Measurements from ENCODE around the gene BEST3. TPM values are rescaled to one million over a fixed set of nuclear protein-coding genes. Genes with fewer than 3 reads are reported as not detected.

The BEST3 gene
- polyA plus RNA-seq, 4 donors: 0.19 to 0.60 TPM; not detected in 2

- 95 to 99% (median 97%) methylated on average over 3 of the region's 3 CpGs for WGBS, 3 donors
- no peak overlapping the region for H3K4me3 ChIP-seq (ENCODE audit: low read depth in 1 of 3, low read length in 3 of 3)
- no peak overlapping the region for H3K27ac ChIP-seq (ENCODE audit: low read depth in 1 of 3, low read length in 2 of 3)
- DNase-seq: no peak
- no peaks in the 10 kb centered on the region for H3K4me1 ChIP-seq (ENCODE audit: control insufficient read depth in 3 of 3, insufficient read depth in 2 of 3, low read depth in 1 of 3, low read length in 2 of 3)
- H3K9me3 ChIP-seq (ENCODE audit: control insufficient read depth in 2 of 2, insufficient read depth in 1 of 2, low read depth in 1 of 2, low read length in 1 of 2): no peaks in the 10 kb centered on the region
- no peaks in the 10 kb centered on the region for H3K27me3 ChIP-seq (ENCODE audit: control insufficient read depth in 3 of 3, insufficient read depth in 3 of 3, low read length in 3 of 3)
- no peaks in the 10 kb centered on the region for H3K36me3 ChIP-seq (ENCODE audit: control insufficient read depth in 3 of 3, insufficient read depth in 2 of 3, low read depth in 1 of 3, low read length in 3 of 3)
- no peak for FAIRE-seq
Observed at GRCh38 chr12:69651922-69652321, 47.2 kb downstream of the BEST3 start.

GRCh38 chr12:69649529-69649928 lies 49.6 kb downstream of the BEST3 start:
- Histone ChIP-seq H3K9me3 (ENCODE audit: control insufficient read depth in 2 of 2, insufficient read depth in 1 of 2, low read depth in 1 of 2, low read length in 1 of 2) (no peaks in the 10 kb centered on the region), H3K4me3 (ENCODE audit: low read depth in 1 of 3, low read length in 3 of 3) (no peak overlapping the region), H3K36me3 (ENCODE audit: control insufficient read depth in 3 of 3, insufficient read depth in 2 of 3, low read depth in 1 of 3, low read length in 3 of 3) (no peaks in the 10 kb centered on the region), H3K27me3 (ENCODE audit: control insufficient read depth in 3 of 3, insufficient read depth in 3 of 3, low read length in 3 of 3) (no peaks in the 10 kb centered on the region), H3K4me1 (ENCODE audit: control insufficient read depth in 3 of 3, insufficient read depth in 2 of 3, low read depth in 1 of 3, low read length in 2 of 3) (no peaks in the 10 kb centered on the region), H3K27ac (ENCODE audit: low read depth in 1 of 3, low read length in 2 of 3) (no peak overlapping the region)
- 53 to 78% (median 67%) methylated on average over 4 of the region's 4 CpGs for WGBS, 3 donors
- no peak for DNase-seq
- FAIRE-seq: no peak

- DNase-seq (no peak), FAIRE-seq (no peak)
- 74 to 88% (median 84%) methylated on average over 3 of the region's 3 CpGs for WGBS, 3 donors
- no peaks in the 10 kb centered on the region for H3K27me3 ChIP-seq (ENCODE audit: control insufficient read depth in 3 of 3, insufficient read depth in 3 of 3, low read length in 3 of 3)
- no peaks in the 10 kb centered on the region for H3K36me3 ChIP-seq (ENCODE audit: control insufficient read depth in 3 of 3, insufficient read depth in 2 of 3, low read depth in 1 of 3, low read length in 3 of 3)
- H3K9me3 ChIP-seq (ENCODE audit: control insufficient read depth in 2 of 2, insufficient read depth in 1 of 2, low read depth in 1 of 2, low read length in 1 of 2): no peaks in the 10 kb centered on the region
- H3K4me1 ChIP-seq (ENCODE audit: control insufficient read depth in 3 of 3, insufficient read depth in 2 of 3, low read depth in 1 of 3, low read length in 2 of 3): no peaks in the 10 kb centered on the region
- H3K27ac ChIP-seq (ENCODE audit: low read depth in 1 of 3, low read length in 2 of 3): no peak overlapping the region
- H3K4me3 ChIP-seq (ENCODE audit: low read depth in 1 of 3, low read length in 3 of 3): no peak overlapping the region
Observed at GRCh38 chr12:69648476-69648875, 50.6 kb downstream of the BEST3 start.

- Histone ChIP-seq H3K9me3 (ENCODE audit: control insufficient read depth in 2 of 2, insufficient read depth in 1 of 2, low read depth in 1 of 2, low read length in 1 of 2) (no peaks in the 10 kb centered on the region), H3K27ac (ENCODE audit: low read depth in 1 of 3, low read length in 2 of 3) (no peak overlapping the region), H3K4me3 (ENCODE audit: low read depth in 1 of 3, low read length in 3 of 3) (no peak overlapping the region), H3K36me3 (ENCODE audit: control insufficient read depth in 3 of 3, insufficient read depth in 2 of 3, low read depth in 1 of 3, low read length in 3 of 3) (no peaks in the 10 kb centered on the region), H3K4me1 (ENCODE audit: control insufficient read depth in 3 of 3, insufficient read depth in 2 of 3, low read depth in 1 of 3, low read length in 2 of 3) (no peaks in the 10 kb centered on the region), H3K27me3 (ENCODE audit: control insufficient read depth in 3 of 3, insufficient read depth in 3 of 3, low read length in 3 of 3) (no peaks in the 10 kb centered on the region)
- WGBS, 3 donors: 63 to 72% (median 66%) methylated on average over 4 of the region's 4 CpGs
- no peak for DNase-seq
- FAIRE-seq: no peak
Observed at GRCh38 chr12:69647178-69647577, 51.9 kb downstream of the BEST3 start.

GRCh38 chr12:69645031-69645430 lies 54.1 kb downstream of the BEST3 start:
- WGBS, 3 donors: 86 to 95% (median 88%) methylated on average over 2 of the region's 2 CpGs
- Histone ChIP-seq H3K4me3 (ENCODE audit: low read depth in 1 of 3, low read length in 3 of 3) (no peak overlapping the region), H3K4me1 (ENCODE audit: control insufficient read depth in 3 of 3, insufficient read depth in 2 of 3, low read depth in 1 of 3, low read length in 2 of 3) (no peaks in the 10 kb centered on the region), H3K27ac (ENCODE audit: low read depth in 1 of 3, low read length in 2 of 3) (no peak overlapping the region), H3K9me3 (ENCODE audit: control insufficient read depth in 2 of 2, insufficient read depth in 1 of 2, low read depth in 1 of 2, low read length in 1 of 2) (no peaks in the 10 kb centered on the region), H3K36me3 (ENCODE audit: control insufficient read depth in 3 of 3, insufficient read depth in 2 of 3, low read depth in 1 of 3, low read length in 3 of 3) (no peaks in the 10 kb centered on the region), H3K27me3 (ENCODE audit: control insufficient read depth in 3 of 3, insufficient read depth in 3 of 3, low read length in 3 of 3) (no peaks in the 10 kb centered on the region)
- FAIRE-seq: no peak
- no peak for DNase-seq

GRCh38 chr12:69644511-69644910 lies 54.6 kb downstream of the BEST3 start:
- Histone ChIP-seq H3K9me3 (ENCODE audit: control insufficient read depth in 2 of 2, insufficient read depth in 1 of 2, low read depth in 1 of 2, low read length in 1 of 2) (no peaks in the 10 kb centered on the region), H3K4me1 (ENCODE audit: control insufficient read depth in 3 of 3, insufficient read depth in 2 of 3, low read depth in 1 of 3, low read length in 2 of 3) (no peaks in the 10 kb centered on the region), H3K27ac (ENCODE audit: low read depth in 1 of 3, low read length in 2 of 3) (no peak overlapping the region), H3K27me3 (ENCODE audit: control insufficient read depth in 3 of 3, insufficient read depth in 3 of 3, low read length in 3 of 3) (no peaks in the 10 kb centered on the region), H3K36me3 (ENCODE audit: control insufficient read depth in 3 of 3, insufficient read depth in 2 of 3, low read depth in 1 of 3, low read length in 3 of 3) (no peaks in the 10 kb centered on the region), H3K4me3 (ENCODE audit: low read depth in 1 of 3, low read length in 3 of 3) (no peak overlapping the region)
- no peak for DNase-seq
- no peak for FAIRE-seq

GRCh38 chr12:69642531-69642930 lies 56.6 kb downstream of the BEST3 start:
- no peaks in the 10 kb centered on the region for H3K4me1 ChIP-seq (ENCODE audit: control insufficient read depth in 3 of 3, insufficient read depth in 2 of 3, low read depth in 1 of 3, low read length in 2 of 3)
- H3K27me3 ChIP-seq (ENCODE audit: control insufficient read depth in 3 of 3, insufficient read depth in 3 of 3, low read length in 3 of 3): no peaks in the 10 kb centered on the region
- no peaks in the 10 kb centered on the region for H3K9me3 ChIP-seq (ENCODE audit: control insufficient read depth in 2 of 2, insufficient read depth in 1 of 2, low read depth in 1 of 2, low read length in 1 of 2)
- H3K4me3 ChIP-seq (ENCODE audit: low read depth in 1 of 3, low read length in 3 of 3): no peak overlapping the region
- DNase-seq (no peak), FAIRE-seq (no peak)
- no peak overlapping the region for H3K27ac ChIP-seq (ENCODE audit: low read depth in 1 of 3, low read length in 2 of 3)
- H3K36me3 ChIP-seq (ENCODE audit: control insufficient read depth in 3 of 3, insufficient read depth in 2 of 3, low read depth in 1 of 3, low read length in 3 of 3): no peaks in the 10 kb centered on the region
- 74 to 82% (median 81%) methylated on average over 6 of the region's 6 CpGs for WGBS, 3 donors

GRCh38 chr12:69641546-69641945 lies 57.6 kb downstream of the BEST3 start:
- WGBS, 3 donors: 90 to 91% (median 91%) methylated on average over 7 of the region's 7 CpGs
- no peak overlapping the region for H3K27ac ChIP-seq (ENCODE audit: low read depth in 1 of 3, low read length in 2 of 3)
- FAIRE-seq: no peak
- H3K4me3 ChIP-seq (ENCODE audit: low read depth in 1 of 3, low read length in 3 of 3): no peak overlapping the region
- H3K9me3 ChIP-seq (ENCODE audit: control insufficient read depth in 2 of 2, insufficient read depth in 1 of 2, low read depth in 1 of 2, low read length in 1 of 2): no peaks in the 10 kb centered on the region
- no peaks in the 10 kb centered on the region for H3K27me3 ChIP-seq (ENCODE audit: control insufficient read depth in 3 of 3, insufficient read depth in 3 of 3, low read length in 3 of 3)
- DNase-seq: no peak
- no peaks in the 10 kb centered on the region for H3K36me3 ChIP-seq (ENCODE audit: control insufficient read depth in 3 of 3, insufficient read depth in 2 of 3, low read depth in 1 of 3, low read length in 3 of 3)
- H3K4me1 ChIP-seq (ENCODE audit: control insufficient read depth in 3 of 3, insufficient read depth in 2 of 3, low read depth in 1 of 3, low read length in 2 of 3): no peaks in the 10 kb centered on the region

GRCh38 chr12:69639400-69640016 lies 59.6 kb downstream of the BEST3 start:
- no peaks in the 10 kb centered on the region for H3K36me3 ChIP-seq (ENCODE audit: control insufficient read depth in 3 of 3, insufficient read depth in 2 of 3, low read depth in 1 of 3, low read length in 3 of 3)
- DNase-seq (peak; percentile 70 to 77), FAIRE-seq (no peak)
- WGBS, 3 donors: 16 to 26% (median 25%) methylated on average over 12 of the region's 12 CpGs
- no peaks in the 10 kb centered on the region for H3K4me1 ChIP-seq (ENCODE audit: control insufficient read depth in 3 of 3, insufficient read depth in 2 of 3, low read depth in 1 of 3, low read length in 2 of 3)
- no peak overlapping the region for H3K4me3 ChIP-seq (ENCODE audit: low read depth in 1 of 3, low read length in 3 of 3)
- H3K9me3 ChIP-seq (ENCODE audit: control insufficient read depth in 2 of 2, insufficient read depth in 1 of 2, low read depth in 1 of 2, low read length in 1 of 2): no peaks in the 10 kb centered on the region
- no peaks in the 10 kb centered on the region for H3K27me3 ChIP-seq (ENCODE audit: control insufficient read depth in 3 of 3, insufficient read depth in 3 of 3, low read length in 3 of 3)
- H3K27ac ChIP-seq (ENCODE audit: low read depth in 1 of 3, low read length in 2 of 3): no peak overlapping the region
